Activated CD4-positive, alpha-beta T cell treated with anti-CD3 and anti-CD28 coated beads, Interleukin-2, amount 50 U/mL, for 1 hour (primary cell): ENCODE measurements around the gene CYP4Z1.
"Not testable (repeated sequence)": the region's sequence is repeated elsewhere in the genome, so short reads cannot be mapped to it uniquely, and the experiment has no call there.

Experiments
- DNase-seq: peaks from one replicate; pipeline ENCODE4 v3.0.0-alpha.2; 2020

Gene CYP4Z1, protein sequence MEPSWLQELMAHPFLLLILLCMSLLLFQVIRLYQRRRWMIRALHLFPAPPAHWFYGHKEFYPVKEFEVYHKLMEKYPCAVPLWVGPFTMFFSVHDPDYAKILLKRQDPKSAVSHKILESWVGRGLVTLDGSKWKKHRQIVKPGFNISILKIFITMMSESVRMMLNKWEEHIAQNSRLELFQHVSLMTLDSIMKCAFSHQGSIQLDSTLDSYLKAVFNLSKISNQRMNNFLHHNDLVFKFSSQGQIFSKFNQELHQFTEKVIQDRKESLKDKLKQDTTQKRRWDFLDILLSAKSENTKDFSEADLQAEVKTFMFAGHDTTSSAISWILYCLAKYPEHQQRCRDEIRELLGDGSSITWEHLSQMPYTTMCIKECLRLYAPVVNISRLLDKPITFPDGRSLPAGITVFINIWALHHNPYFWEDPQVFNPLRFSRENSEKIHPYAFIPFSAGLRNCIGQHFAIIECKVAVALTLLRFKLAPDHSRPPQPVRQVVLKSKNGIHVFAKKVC

DNA sequence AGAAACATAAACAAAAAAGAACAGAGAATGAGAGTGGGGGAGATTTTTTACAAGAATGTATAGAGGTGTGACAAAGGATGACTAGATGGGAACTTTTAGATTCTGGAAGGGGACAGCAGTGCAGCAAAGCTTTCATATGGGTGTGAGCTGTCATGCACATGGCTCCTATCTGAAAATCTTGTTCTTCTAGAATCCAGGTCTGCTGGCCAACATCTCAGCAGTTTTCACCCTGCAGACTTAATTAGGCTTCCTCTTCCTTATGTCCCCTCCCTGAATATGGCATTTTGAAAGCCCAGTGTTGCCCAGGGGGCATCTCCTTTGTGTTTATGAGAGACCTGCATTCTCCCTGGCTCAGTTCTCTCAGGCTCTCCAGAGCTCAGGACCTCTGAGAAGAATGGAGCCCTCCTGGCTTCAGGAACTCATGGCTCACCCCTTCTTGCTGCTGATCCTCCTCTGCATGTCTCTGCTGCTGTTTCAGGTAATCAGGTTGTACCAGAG lies at the start of gene CYP4Z1:
Gene CYP4Z1, plus strand, starts transcription at position 135 of the 498 bp plus-strand sequence. Its CDS starts 260 bp downstream, at position 395.
- no peak for DNase-seq

DNA sequence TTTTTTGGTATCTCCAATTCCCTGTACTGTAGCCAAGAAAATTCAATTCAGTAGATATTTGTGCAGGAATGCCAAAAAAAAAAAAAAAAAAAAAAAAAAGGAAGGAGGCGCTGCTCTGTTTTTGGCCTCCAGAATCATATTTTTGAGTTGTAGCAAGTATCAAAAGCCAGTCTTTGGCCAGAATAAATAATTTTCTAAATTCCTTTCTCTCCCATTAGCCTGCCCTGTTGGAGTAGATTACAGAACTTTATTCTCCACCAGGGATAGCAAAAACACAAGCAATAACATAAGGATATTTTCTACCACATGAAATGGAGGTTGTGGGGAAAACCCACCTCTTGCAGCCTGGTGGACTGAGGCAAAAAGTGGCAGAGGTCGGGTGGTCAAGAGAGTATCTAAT lies 46.0 kb upstream of the CYP4Z1 start:
- no peak for DNase-seq

DNA sequence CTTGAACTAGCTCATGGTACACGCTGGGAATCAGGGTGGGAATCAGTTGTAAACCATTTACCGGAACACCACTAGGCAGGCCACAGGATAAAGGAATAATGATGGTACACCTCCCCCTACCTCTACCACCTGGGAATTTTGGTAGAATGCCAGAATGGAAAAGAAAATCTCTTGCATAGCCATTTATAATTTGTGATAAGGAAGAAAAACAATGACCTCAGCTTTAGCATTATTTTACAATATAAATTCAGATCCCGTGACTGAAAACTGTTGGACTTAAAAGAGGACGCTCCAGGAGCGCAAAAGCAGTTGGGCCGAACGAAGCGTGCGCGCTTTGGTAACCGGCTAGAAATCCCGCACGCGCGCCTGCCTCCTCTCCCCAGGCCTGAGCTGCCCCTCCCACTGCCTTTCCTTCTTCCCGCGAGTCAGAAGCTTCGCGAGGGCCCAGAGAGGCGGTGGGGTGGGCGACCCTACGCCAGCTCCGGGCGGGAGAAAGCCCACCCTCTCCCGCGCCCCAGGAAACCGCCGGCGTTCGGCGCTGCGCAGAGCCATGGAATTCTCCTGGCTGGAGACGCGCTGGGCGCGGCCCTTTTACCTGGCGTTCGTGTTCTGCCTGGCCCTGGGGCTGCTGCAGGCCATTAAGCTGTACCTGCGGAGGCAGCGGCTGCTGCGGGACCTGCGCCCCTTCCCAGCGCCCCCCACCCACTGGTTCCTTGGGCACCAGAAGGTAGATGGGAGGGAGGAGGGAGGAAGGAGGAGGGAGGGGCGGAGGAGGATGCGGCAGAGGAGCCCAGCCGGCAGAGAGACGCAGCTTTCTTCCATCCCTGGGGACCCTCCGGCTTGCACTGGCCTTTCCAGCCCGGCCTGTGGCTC lies 43.5 kb upstream of the CYP4Z1 start, which contains the start of gene CYP4X1:
Gene CYP4X1, plus strand, starts transcription at position 402 of the 873 bp plus-strand sequence. Its CDS starts 149 bp downstream, at position 551.
- DNase-seq, result no peak

DNA sequence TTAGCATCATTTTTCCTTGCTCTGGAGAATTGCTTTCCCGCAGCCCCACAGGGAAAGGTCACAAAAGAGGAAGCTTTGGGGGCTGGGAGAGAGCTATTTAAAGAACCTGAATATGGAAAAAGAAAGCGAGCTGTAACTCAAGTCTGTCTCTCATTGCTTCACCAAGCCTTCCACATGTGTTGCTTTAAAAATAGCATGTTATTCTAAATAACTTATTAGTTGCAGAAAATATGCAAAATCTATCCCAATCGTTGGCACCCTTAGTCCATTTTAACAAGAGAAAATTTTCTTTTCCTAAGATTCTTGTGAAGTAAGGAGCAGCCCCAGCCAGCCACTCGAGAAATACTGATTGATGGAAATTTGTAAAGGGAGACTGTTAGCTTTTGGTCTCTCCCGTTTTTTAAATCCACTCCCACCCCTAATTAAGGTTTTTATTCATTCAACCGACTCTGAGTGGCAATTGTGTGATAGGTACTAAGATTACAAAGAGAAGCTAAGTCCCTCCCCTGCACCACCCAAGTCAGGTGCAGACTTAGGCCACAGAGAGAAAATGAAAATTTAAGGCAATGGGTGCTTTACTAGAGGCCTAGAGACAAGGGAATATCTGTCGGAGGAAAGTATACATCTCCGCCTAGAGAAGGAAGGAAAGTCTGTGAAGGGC lies 42.8 kb upstream of the CYP4Z1 start:
- no peak for DNase-seq

DNA sequence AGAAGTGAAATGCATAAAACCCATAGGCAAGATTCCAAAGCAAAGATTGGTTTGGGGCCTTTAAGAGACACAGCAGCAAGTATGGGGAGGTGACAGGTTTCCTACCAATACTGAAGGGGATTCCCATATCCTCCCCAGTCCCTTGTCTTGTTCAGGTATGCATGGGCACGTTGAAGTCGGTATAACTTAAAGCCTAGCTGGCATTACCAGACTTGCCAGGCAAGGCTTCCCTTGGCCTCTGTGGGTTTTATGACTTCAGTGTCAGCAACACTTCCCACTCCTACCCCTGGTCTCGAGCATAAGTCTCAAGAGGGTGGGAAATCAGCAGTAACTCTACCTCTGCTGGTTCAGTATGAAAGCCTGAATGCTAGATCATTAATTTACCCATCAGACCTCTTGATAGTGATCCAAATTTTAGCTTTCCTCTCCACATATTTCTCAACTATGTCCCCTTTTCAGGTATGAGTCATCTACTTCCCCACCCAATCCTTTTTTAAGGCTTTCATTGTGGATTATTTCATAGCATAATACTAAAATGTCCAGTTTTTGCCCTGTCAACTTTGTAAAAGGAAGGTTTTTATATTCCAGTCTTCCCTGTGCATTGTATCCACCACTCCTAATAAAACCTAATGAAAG lies 36.7 kb upstream of the CYP4Z1 start:
- no peak for DNase-seq

DNA sequence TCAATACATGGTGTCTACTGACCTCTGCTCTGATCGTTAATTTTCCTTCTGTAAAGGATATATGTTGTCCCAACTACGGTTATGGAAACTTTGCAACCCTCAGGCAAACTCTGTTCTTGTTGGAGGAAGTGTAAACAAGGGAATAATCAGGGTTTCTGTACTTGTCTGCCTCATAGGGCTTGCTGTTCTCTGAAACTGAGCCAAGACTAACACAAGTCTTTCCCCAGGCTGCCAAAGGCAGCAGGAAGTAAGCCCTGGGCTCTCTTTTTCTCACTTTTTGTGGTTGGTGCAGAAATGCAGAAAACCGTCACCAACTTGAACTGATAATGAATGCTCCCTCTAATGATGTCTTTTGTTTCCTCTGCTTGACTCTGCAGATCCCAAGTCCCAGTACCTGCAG lies 36.0 kb upstream of the CYP4Z1 start:
- DNase-seq, result no peak

DNA sequence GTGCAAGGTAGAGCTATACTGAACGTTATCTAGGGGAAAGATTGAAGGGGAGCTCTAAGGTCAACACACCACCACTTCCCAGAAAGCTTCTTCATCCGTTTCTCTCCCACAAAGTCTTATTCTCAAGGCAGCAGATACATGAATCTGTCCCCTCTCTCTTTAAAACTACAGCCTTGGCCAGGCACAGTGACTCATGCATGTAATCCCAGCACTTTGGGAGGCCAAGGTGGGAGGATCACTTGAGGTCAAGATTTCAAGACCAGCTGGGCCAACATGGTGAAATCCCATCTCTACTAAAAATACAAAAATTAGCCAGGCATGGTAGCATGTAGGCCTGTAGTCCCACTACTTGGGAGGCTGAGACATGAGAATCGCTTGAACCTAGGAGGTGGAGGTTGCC lies 35.4 kb upstream of the CYP4Z1 start:
- DNase-seq, result no peak

DNA sequence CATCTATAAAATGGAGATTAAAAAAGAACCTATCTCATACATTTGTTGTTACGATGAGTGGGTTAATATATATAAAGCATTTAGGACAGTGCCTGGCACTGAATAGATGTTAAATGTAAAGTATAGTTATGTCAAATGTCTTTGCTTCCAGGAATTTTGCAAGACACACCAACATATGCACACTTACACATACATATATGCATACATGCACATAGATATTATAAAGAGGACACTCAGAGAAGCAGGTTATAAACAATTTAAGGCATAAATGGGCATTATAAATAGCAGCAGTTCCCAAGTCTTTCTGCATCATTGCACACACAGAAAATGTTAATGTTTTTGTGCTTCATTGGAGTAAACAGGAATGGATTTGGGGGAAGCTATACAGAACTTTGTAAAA lies 30.3 kb upstream of the CYP4Z1 start:
- no peak for DNase-seq

DNA sequence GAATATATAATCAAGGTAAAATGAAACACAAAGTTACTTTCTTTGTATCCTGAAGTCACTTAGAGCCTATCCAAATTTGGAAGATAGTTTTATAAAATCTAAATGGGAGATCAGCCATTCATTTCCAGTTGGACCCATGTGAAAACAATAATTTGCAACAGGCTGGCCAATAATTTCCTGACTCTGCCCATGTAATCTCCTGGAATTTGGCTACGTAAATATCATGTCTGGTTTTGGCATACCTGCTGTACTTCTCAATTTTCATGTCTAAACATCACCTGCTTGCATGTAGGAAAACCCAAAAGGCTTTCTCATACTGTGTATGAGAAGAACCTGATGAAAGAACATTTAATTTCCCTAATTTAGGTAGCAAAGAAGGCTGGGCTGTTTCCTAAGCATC lies 7.7 kb upstream of the CYP4Z1 start:
- DNase-seq, result no peak

DNA sequence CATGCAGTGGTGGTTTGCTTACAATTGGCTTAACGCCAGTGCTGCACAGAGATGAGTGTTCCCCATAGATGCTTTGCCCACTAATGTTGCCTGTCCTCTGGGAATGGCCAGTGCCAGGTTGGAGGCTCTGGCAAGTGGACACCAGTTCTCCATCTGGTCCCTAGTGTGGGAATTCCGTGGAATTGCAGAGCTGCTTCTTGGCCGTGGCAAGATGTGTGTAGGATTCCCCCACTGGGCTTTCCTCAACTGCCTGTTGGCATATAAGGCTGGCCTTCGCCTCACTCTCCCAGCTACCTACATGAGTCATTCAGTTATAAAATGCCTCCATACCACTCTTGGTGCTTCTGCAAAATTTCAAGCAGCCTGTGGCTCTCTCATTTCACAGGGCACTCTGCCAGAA lies 2.0 kb downstream of the CYP4Z1 start:
- not testable (repeated sequence) for DNase-seq

DNA sequence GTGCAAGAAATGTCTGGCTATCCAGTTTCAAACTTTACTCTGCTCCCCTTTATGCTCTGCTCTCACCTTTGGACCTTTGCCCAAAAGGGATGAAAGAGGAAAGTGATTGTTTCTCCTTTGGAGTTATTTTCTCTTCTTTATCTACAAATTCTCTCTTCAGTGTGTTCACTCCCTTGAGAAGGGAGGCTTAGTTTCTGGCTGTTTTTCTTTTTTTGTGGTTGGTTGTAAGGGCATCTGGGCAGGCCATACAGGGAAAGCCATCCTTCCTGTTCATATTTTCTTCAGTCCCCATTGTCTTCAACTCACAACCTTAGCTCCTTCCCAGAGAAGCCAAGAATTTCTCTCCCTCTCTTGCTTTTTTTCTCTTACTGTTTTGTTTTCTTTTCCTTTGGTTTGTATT lies 2.5 kb downstream of the CYP4Z1 start:
- DNase-seq, result not testable (repeated sequence)

DNA sequence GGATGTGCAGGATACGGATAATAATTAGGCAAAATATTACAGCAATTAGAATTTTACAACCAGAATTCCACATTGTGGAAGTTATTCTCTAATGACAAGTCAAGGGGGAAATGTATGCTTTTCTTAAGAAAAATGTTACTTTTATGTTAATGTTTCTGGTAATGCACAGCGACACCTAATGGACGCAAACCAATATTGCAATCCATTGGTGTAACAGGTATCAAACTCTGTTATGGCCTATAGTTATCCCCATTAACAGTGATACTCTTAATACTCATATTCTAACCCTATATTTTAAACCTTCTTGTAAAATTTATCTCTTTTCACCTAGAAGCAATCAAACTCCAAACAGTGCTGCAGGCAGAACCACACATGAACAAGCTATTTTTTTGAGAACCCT lies 22.3 kb downstream of the CYP4Z1 start:
- peak; percentile 8 for DNase-seq

DNA sequence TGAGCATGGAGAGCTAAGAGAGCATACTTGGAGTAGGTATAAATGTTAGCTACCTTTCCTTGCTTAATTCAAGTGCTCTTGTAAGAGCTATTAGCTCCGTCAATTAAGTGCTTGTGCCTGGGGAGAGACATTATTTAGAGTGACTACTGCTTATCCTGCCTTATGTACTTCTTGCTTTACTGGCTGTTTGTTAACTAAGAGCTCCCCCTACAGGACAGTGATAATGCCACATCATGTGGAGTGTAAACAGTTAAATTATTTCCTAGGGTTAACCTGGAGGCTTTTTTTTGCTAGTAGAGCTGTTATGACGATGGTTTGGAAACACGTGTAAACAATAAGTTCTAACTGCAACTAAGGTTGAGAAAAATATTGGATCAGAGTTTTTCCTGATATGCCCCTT lies 24.4 kb downstream of the CYP4Z1 start:
- DNase-seq, result not testable (repeated sequence)

DNA sequence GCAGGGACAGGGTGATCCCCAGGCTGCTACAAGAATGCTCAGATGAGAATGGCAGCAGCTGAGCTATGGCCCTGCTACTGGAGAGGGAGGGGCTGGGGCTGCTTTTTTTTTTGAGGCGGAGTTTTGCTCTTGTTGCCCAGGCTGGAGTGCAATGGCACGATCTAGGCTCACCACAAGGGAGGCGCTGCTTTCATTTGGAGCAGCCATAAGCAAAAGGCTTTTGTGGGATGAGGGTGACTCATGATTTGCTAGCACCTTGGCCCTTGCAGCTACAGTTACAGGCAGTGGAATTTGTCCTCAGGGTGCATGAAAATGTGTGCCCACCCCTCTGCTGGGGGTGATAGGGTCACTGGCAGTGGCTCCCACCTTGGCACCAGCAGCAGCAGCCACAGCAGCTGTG lies 37.8 kb downstream of the CYP4Z1 start:
- no peak for DNase-seq

DNA sequence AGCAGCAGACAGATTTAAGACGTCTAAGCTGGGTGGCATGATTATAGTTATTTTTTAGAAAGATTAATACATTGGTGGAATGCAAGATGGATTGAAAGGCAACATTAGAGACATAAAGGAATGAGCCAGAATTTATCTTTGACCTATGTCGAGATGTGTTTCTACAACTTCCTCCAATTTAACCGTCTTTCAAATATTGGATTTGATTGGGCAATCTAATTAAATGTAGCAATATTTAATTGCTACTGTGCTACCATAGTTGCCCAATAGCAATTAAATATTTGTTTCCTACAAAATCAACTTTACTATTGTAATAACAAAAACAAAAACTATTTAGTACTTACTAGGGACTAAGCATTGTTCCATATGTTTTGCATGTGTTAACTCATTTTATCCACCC lies 39.8 kb downstream of the CYP4Z1 start:
- no peak for DNase-seq

DNA sequence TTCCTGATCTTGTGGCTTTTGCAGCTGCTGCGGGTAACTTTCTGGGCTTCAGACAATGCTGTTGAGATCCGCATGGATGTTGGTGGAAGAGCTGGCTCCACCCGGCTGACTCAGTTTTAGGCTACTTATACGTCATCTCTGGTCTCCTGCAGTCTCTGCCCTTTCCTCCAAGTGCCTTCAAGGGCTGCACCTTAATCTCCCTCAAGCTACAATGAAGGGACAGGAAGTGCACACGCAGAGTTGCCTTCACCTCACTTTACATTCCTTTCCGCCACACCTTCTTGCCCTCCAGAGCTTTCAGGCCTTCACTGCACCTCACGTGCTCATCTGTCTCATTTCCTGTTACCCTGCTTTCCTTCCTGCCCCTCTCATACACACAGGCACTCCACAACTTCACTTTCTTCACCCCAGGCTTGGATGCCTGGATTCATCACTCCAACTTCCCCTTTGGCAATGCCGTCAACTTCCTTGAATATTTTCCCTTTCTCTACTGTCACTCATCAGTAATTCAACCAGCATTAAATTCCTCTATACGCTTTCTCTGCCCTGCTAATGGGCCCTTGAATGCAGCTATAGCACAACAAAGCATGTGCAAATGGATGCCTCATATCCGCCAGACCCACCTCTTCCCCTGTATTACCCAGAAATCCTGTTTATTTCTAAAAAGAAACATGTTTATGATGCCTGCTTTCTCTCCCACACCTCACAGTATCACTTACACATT lies 41.0 kb downstream of the CYP4Z1 start:
- not testable (repeated sequence) for DNase-seq

DNA sequence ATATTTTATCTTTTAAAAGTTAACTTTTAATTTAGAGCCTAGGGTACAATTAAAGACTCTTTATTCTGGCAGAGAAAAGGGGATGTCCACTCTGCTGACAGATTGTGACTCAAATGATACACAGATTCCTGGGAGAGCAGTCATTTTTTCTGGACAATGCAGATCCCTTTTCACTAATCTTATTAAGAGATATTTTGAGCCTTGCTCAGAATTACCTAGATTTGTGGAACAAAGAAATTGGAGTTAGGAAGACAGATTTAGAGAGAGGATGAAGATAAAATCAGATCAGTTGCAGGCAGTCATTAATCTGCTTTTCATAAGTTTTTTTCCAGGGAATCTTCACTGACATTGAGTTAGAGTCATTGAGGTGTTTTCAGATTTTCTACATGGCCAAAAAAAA lies 42.5 kb downstream of the CYP4Z1 start:
- DNase-seq, result not testable (repeated sequence)

DNA sequence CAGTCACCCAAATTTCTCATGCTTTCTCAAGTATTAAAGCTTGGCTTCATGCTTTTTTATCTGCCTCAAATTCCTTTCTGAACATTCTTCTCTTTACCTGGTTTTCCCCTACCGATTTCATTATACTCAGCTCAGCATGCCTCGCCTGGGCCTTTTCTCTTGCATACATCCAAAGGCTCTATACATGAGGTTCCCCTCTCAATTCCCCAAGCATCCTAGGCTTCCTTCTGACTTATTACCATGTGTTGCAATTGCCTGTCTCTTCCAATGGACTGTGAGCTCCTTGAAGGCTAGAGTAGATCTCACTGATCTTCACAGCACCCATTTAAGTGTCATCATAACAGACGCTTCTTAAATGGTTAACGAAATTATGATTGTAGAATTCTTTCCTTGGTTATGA lies 46.1 kb downstream of the CYP4Z1 start:
- no peak for DNase-seq

DNA sequence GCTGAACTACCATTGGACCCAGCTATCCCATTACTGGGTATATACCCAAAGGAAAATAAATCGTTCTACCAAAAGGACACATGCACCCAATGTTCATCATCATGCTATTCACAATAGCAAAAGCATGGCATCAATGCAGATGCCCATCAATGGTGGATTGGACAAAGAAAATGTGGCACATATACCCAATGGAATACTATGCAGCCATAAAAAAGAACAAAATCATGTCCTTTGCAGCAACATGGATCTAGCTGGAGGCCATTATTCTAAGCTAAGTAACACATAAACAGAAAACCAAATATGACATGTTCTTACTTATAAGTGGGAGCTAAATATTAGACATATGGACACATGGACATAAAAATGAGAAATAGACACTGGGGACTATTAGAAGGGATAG lies 54.0 kb downstream of the CYP4Z1 start:
- DNase-seq, result not testable (repeated sequence)

DNA sequence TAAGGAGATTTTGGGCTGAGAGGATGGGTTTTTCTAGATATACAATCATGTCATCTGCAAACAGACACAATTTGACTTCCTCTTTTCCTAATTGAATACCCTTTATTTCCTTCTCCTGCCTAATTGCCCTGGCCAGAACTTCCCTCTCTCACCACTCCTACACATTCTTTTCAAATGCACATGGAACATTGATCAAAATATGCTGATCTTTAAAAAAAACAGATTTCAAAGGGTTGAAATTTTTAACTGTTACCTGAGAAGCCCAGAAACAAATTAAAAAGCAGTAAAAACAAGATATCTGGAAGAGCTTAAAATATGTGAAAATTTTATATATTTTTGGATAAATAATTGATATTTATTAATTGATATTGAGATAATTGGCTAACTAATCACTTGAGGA lies 57.8 kb downstream of the CYP4Z1 start:
- not testable (repeated sequence) for DNase-seq

DNA sequence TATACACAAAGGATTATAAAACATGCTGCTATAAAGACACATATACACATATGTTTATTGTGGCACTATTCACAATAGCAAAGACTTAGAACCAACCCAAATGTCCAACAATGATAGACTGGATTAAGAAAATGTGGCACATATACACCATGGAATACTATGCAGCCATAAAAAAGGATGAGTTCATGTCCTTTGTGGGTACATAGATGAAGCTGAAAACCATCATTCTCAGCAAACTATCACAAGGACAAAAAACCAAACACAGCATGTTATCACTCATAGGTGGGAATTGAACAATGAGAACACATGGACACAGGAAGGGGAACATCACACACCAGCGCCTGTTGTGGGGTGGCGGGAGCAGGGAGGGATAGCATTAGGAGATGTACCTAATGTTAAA lies 60.0 kb downstream of the CYP4Z1 start:
- DNase-seq, result not testable (repeated sequence)

DNA sequence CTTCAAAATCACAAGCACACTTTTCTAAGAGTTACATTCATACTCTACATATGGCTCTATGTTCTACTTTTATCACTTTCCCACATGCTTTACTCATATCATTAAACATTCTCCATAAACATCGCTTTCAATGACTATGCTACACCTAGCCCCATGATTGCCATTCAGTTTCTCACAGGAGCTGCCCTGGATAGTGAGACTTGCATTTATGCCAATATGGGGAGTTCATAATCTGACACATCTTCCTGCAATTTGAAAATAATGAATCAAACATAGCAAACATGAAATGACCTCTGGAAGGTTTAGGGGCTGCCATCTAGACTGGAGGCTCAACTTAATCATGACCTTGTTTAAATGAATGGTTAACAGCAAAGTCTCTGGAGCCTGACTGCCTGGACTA lies 61.2 kb downstream of the CYP4Z1 start:
- DNase-seq, result no peak
